Peyer's patch (tissue), 4 donors: ENCODE results near the gene TTL. TPM values are rescaled to one million over a fixed set of nuclear protein-coding genes. Genes with fewer than 3 reads are reported as not detected.
"Not testable (repeated sequence)": the region's sequence is repeated elsewhere in the genome, so short reads cannot be mapped to it uniquely, and the experiment has no call there.

ENCODE experiments used
- DNase-seq, 3 donors: peaks; one replicate each; pipeline ENCODE4 v3.0.0-alpha.2; 2017 to 2019
- H3K27ac ChIP-seq, 4 donors: fragments of 200-600 bp; sonication (generic); one replicate each; pipeline ENCODE4 v1.5.1; 2016 to 2019
- H3K27me3 ChIP-seq, 2 donors: fragments of 200-600 bp; sonication (generic); one replicate each; pipeline ENCODE4 v1.5.1; 2019
- H3K36me3 ChIP-seq, 3 donors: fragments of 200-600 bp; sonication (generic); one replicate each; pipeline ENCODE4 v1.5.1; 2016 to 2019
- H3K4me1 ChIP-seq, 4 donors: fragments of 200-600 bp; sonication (generic); one replicate each; pipeline ENCODE4 v1.5.1; 2016 to 2019
- H3K4me3 ChIP-seq, 4 donors: fragments of 200-600 bp; sonication (generic); 1 replicate in 3 of 4; 2 replicates in 1 of 4; pipeline ENCODE4 v1.5.1; 2016 to 2019; ENCODE audit warnings: mild to moderate bottlenecking in 1 of 4
- H3K9me3 ChIP-seq, 4 donors: fragments of 200-600 bp; sonication (generic); one replicate each; pipeline ENCODE4 v1.5.1; 2016 to 2019; ENCODE audit warnings: mild to moderate bottlenecking in 1 of 4
- CTCF ChIP-seq, 6 experiments: fragments of 450-650 bp in 4 of 6; fragments of 200-600 bp in 2 of 6; sonication (generic) in 1 of 6; IDR thresholded peaks; one replicate each; pipeline ENCODE4 v1.5.1; 2017 to 2019; ENCODE audit warnings: antibody characterized with exemption in 6 of 6, mild to moderate bottlenecking in 3 of 6, moderate library complexity in 1 of 6
- POLR2A ChIP-seq, 2 donors: fragments of 450-650 bp; IDR thresholded peaks; one replicate each; pipeline ENCODE4 v1.5.1; 2017; ENCODE audit warnings: antibody characterized with exemption in 2 of 2, mild to moderate bottlenecking in 2 of 2, moderate library complexity in 2 of 2
- total RNA-seq, 4 donors: library from RNA; depleted of rRNA; stranded (reverse); fragments of >200 nt; gene quantifications; one replicate each; pipeline ENCODE4 v1.1.0, GENCODE V29; 2016

Gene TTL
- total RNA-seq, 4 donors from 2014 or later, result 6.8 to 15.7 (median 13.2) TPM

GRCh38 chr2:112518807-112519206 is 36.9 kb downstream of the TTL start:
- no peak overlapping the region for H3K4me3 ChIP-seq
- H3K27ac ChIP-seq, result no peak overlapping the region
- no peaks in the 10 kb centered on the region for H3K27me3 ChIP-seq
- DNase-seq, result no peak
- H3K4me1 ChIP-seq, result no peaks in the 10 kb centered on the region
- no peaks in the 10 kb centered on the region for H3K9me3 ChIP-seq
- peaks cover 0 to 41% (median 0%) of the 10 kb centered on the region in 3 donors for H3K36me3 ChIP-seq
- no peak for TF ChIP-seq CTCF (IDR thresholded peaks at IDR 0.05)
- no peak for TF ChIP-seq POLR2A (IDR thresholded peaks at IDR 0.05)

- Histone ChIP-seq H3K9me3 (no peaks in the 10 kb centered on the region), H3K4me3 (no peak overlapping the region), H3K4me1 (no peaks in the 10 kb centered on the region), H3K27ac (no peak overlapping the region), H3K27me3 (no peaks in the 10 kb centered on the region), H3K36me3 (peaks cover 0 to 41% (median 0%) of the 10 kb centered on the region in 3 donors)
- DNase-seq, result no peak
- no peak for TF ChIP-seq POLR2A (IDR thresholded peaks at IDR 0.05)
- no peak for TF ChIP-seq CTCF (IDR thresholded peaks at IDR 0.05)
Measured at GRCh38 chr2:112519506-112519905, 37.5 kb downstream of the TTL start.

- no peaks in the 10 kb centered on the region for H3K9me3 ChIP-seq
- H3K27me3 ChIP-seq, result no peaks in the 10 kb centered on the region
- peaks cover 0 to 36% (median 0%) of the 10 kb centered on the region in 3 donors for H3K36me3 ChIP-seq
- H3K27ac ChIP-seq, result no peak overlapping the region
- H3K4me1 ChIP-seq, result no peaks in the 10 kb centered on the region
- no peak overlapping the region for H3K4me3 ChIP-seq
- no peak for TF ChIP-seq POLR2A (IDR thresholded peaks at IDR 0.05)
- TF ChIP-seq CTCF (IDR thresholded peaks at IDR 0.05), result no peak
- DNase-seq, result no peak
Measured at GRCh38 chr2:112520234-112520783, 38.4 kb downstream of the TTL start.

GRCh38 chr2:112523291-112523777 is 41.4 kb downstream of the TTL start:
- Histone ChIP-seq H3K27me3 (no peaks in the 10 kb centered on the region), H3K27ac (no peak overlapping the region), H3K36me3 (peaks cover 0 to 35% (median 0%) of the 10 kb centered on the region in 3 donors), H3K9me3 (no peaks in the 10 kb centered on the region), H3K4me3 (no peak overlapping the region), H3K4me1 (no peaks in the 10 kb centered on the region)
- TF ChIP-seq POLR2A (IDR thresholded peaks at IDR 0.05) (no peak), CTCF (IDR thresholded peaks at IDR 0.05) (no peak)
- DNase-seq, result no peak

- H3K36me3 ChIP-seq, result peaks cover 0 to 44% (median 0%) of the 10 kb centered on the region in 3 donors
Measured at GRCh38 chr2:112524276-112524675, 42.3 kb downstream of the TTL start.

GRCh38 chr2:112528541-112528940 is 46.6 kb downstream of the TTL start:
- Histone ChIP-seq H3K27me3 (no peaks in the 10 kb centered on the region), H3K9me3 (no peaks in the 10 kb centered on the region), H3K4me1 (no peaks in the 10 kb centered on the region), H3K36me3 (peaks cover 0 to 23% (median 0%) of the 10 kb centered on the region in 3 donors), H3K4me3 (no peak overlapping the region), H3K27ac (no peak overlapping the region)
- TF ChIP-seq CTCF (IDR thresholded peaks at IDR 0.05) (no peak), POLR2A (IDR thresholded peaks at IDR 0.05) (no peak)
- DNase-seq, result no peak

More at GRCh38 chr2:112524276-112524675, 42.3 kb downstream of the TTL start:
- not testable (repeated sequence) for H3K27ac ChIP-seq, H3K4me3 ChIP-seq, H3K27me3 ChIP-seq, H3K4me1 ChIP-seq, DNase-seq, H3K9me3 ChIP-seq
